Stimulated activated CD4-positive, alpha-beta T cell treated with anti-CD3 and anti-CD28 coated beads, TNF-alpha, amount 100 ng/mL, for 24 hours (primary cell): ENCODE results near the gene SENP1.

Experiments used
- DNase-seq, 3 experiments: peaks; one replicate each; pipeline ENCODE4 v3.0.0-alpha.2; 2020; ENCODE audit warnings: low read depth in 3 of 3

The SENP1 gene

GRCh38 chr12:48036818-48037217 lies 69.1 kb downstream of the SENP1 start:
- DNase-seq: no peak

GRCh38 chr12:48034835-48035805 lies 70.8 kb downstream of the SENP1 start:
- DNase-seq: no peak

- DNase-seq: no peak
Measured at GRCh38 chr12:48033451-48033850, 72.4 kb downstream of the SENP1 start.

- no peak for DNase-seq
Measured at GRCh38 chr12:48032597-48032996, 73.3 kb downstream of the SENP1 start.

GRCh38 chr12:48031135-48031960 lies 74.5 kb downstream of the SENP1 start:
- DNase-seq: no peak

- no peak for DNase-seq
Measured at GRCh38 chr12:48030173-48030650, 75.7 kb downstream of the SENP1 start.

GRCh38 chr12:48029491-48030172 lies 76.2 kb downstream of the SENP1 start:
- no peak for DNase-seq

- no peak for DNase-seq
Measured at GRCh38 chr12:48028541-48029431, 77.1 kb downstream of the SENP1 start.

GRCh38 chr12:48027183-48028002 lies 78.5 kb downstream of the SENP1 start:
- no peak for DNase-seq

GRCh38 chr12:48026060-48026827 lies 79.6 kb downstream of the SENP1 start:
- DNase-seq: no peak

- DNase-seq: no peak
Measured at GRCh38 chr12:48025281-48025680, 80.6 kb downstream of the SENP1 start.

- DNase-seq: no peak
Measured at GRCh38 chr12:48024735-48025134, 81.1 kb downstream of the SENP1 start.

- no peak for DNase-seq
Measured at GRCh38 chr12:48023386-48023785, 82.5 kb downstream of the SENP1 start.

- no peak for DNase-seq
Measured at GRCh38 chr12:48022676-48023385, 83.0 kb downstream of the SENP1 start.

- DNase-seq: no peak
Measured at GRCh38 chr12:48022180-48022521, 83.7 kb downstream of the SENP1 start.

- no peak for DNase-seq
Measured at GRCh38 chr12:48021485-48022179, 84.2 kb downstream of the SENP1 start.

- no peak for DNase-seq
Measured at GRCh38 chr12:48019639-48020265, 86.1 kb downstream of the SENP1 start.

GRCh38 chr12:48018618-48018995 lies 87.3 kb downstream of the SENP1 start:
- DNase-seq: no peak
